NCI-H2107 treated with DMSO at 0.1 percent for 48 hours (cell line): Measurements from ENCODE around the gene C1orf185.
"Not testable (repeated sequence)": the region's sequence is repeated elsewhere in the genome, so short reads cannot be mapped to it uniquely, and the experiment has no call there.

ENCODE experiments used
- DNase-seq: peaks from one replicate; lab custom pipeline; 2025; ENCODE audit not compliant: unreplicated experiment; lab: John Stamatoyannopoulos, UW

The C1orf185 gene

DNA sequence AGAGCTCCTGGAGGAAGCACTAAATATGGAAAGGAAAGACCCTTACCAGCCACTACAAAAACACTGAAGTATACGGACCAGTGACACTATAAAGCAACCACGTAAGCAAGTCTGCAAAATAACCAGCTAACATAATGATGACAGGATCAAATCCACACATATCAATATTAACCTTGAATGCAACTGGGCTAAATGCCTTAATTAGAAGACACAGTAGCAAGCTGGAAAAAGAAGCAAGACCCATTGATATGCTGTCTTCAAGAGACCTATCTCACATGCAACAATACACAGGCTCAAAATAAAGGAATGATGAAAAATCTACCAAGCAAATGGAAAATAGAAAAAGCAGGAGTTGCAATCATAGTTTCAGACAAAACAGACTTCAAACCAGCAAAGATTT lies 31.0 kb downstream of the C1orf185 start:
- DNase-seq: no peak

DNA sequence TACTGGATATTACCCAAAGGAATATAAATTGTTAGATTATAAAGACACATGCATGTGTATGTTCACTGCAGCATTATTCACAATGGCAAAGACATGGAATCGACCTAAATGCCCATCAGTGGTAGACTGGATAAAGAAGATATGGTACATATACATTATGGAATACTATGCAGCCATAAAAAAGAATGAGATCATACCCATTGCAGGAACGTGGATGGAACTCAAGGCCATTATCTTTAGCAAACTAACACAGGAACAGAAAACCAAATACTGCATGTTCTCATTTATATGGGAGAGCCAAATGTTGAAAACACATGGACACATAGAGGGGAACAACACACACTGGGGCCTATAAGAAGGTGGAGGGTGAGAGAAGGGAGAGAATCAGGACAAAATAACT lies 35.7 kb downstream of the C1orf185 start:
- DNase-seq: not testable (repeated sequence)

DNA sequence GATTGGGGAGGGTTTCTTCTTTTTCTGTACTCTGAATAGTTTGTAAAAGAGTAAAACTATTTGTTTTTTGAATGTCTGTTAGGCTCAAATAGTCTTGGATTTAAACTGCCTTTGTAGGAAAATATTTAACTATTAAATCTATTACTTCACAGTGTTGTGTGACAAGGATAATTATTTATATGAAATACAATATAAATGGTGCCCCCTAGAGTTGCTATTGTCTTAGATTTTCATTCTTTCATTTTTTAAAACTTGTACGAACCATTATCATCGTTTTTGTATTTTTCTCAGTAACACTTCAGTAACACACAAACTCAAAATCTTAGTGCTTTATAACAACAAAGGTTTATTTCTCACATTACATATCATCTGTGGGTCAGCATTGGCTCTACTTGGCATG lies 37.4 kb downstream of the C1orf185 start:
- DNase-seq: no peak

DNA sequence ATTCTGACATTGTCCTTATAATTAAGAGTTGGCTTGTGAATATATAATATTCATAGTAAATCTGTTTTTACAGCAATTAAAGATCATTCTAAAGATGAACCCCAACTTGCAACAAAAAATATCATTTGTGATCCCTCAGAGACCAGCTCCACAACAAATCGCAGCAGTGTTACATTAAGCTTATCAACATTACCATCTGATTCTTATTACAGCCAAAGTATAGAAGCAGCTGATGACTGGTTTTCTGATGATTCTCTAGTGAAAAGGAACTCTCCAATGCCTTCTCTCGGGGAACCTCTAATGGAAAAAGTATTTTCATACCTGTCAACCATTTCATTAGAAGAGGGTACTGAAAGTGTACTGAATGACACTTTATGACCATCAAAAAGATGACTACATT lies 45.4 kb downstream of the C1orf185 start:
- peak; percentile 77 for DNase-seq

DNA sequence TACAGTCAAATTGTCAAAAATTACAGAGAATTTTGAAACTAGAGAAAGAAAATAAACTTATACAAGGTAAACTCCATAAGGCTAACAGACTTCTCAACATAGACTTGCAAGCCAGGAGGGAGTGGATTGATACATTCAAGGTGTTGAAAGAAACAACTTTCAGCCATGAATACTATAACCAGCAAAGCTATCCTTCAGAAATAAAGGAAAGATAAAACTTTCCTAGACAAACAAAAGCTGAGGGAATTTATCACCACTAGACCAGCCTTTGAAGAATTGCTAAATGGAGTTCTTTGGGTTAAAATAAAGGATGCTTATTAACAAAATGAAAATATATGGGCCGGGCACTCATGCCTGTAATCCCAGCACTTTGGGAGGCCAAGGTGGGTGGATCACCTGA lies 52.7 kb downstream of the C1orf185 start:
- no peak for DNase-seq

DNA sequence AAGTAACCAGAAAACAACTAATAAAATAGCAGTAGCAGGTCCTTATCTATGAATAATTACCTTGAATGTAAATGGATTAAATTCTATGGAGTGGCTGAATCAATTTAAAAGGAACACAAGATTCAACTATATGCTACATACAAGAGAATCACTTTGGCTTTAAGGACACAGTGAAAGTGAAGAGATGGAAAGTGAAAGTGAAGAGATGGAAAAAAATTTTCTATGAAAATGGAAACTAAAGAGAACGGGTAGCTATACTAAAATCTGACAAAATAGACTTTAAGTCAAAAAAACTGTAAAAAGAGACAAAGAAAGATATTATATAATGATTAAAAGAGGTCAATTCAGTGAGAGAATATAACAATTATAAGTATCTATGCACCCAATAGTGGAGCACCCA lies 54.7 kb downstream of the C1orf185 start:
- no peak for DNase-seq

DNA sequence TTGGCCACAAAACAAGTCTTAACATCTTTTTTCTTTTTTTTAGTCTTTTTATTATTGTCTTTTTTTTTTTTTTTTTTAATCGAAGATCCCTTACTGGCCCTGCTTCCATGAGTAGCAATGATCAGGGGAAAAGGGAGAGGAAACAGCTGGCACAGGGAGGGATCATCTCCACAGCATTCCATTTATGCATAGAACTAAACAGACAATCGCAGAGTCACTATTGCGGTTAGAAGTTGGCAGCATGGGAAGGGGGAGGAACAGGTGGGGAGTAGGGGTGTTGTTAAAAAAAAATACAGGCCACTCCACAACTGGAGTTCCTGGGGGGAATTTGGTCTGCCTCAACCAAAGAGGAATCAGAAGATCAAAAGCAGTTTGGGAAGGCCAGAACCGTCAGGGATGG lies 55.4 kb downstream of the C1orf185 start:
- no peak for DNase-seq

DNA sequence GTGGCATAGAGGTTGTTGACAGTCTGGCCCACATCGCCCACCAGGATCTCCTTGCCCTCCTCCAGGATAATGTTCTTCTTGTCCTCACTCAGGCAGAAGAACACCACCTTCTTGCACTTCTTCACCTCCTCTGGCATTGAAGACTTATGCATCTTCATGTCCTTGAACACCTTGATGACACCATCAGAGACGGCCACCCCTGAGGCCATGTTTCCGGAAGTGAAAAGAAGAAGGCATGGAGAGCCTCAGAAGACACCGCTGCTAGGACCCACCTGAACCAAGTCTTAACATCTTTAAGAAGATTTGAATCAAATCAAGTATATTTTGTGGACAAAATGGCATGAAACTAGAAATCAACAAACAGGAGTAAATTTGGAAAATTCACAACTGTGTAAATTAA lies 56.2 kb downstream of the C1orf185 start:
- DNase-seq: no peak

DNA sequence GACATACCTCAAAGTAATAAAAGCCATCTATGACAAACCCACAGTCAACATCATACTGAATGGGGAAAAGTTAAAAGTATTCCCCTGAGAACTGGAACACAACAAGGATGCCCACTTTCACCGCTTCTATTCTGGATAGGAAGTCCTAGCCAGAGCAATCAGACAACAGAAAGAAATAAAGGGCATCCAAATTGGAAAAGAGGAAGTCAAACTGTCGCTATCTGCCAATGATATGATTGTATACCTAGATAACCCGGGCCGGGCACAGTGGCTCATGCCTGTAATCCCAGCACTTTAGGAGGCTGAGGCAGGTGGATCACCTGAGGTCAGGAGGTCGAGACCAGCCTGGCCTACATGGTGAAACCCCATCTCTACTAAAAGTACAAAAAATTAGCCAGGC lies 60.5 kb downstream of the C1orf185 start:
- DNase-seq: not testable (repeated sequence)

DNA sequence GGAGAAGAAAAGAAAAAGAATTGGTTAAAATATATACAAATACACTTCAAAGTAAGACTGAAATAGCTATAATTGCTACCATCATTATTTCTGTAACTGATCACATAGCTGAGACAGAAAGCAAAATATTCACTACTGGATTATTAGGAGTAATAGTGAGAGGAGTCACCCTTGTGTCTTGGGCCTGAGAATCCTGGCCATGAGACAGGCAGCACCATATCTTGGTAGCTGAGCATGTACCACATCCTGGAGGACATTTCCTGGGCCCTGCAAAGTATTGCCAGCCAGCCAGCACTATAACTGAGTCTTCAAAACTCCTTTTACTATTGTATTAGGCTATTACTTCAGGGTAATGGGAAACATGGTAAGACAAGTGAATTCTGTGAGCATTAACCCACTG lies 63.5 kb downstream of the C1orf185 start:
- DNase-seq: no peak

DNA sequence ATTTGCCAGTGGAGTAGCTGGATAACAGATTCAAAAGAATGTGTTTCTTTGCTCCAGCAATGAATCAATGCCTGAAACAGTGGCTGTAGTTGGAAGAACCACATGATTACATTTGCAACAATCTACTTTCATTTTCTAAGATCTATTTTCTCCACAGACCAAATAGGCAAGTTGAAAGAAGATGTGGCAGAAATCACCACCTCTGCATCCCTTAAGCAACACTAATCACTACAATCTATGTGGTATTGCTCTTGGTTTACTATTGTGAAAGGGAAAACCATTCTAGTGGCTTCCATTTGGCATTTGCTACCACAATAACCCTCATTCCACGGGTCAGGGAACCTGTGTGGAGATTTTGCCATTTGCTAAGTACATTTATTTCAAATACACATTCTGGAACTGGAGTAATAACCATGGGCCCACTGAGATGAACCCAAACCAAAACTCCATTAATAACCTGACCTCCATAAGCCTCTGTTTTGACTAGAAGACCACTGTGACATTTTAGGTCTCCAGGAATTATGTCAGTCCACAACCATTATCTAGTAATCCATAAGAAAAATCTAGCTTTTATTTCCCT lies 66.3 kb downstream of the C1orf185 start:
- DNase-seq: no peak

DNA sequence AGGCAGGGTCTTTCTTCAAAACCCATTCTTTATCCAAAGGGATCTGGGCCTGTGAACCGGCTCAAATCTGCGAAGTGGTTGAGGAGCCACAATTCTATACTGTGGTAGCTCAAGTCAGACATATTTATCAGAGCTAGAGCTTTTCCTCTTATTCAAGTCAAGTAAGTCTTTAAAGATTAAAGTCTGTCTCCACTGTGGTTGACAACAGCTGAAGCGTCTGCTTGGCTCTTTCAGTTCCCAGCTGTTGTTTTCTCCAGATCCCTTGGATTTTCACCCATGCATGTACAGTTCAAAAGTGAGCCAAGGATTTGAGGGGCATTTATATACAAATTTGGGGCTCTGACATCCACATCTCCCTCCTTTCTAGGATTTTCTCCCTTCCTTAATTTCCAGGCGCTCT lies 66.9 kb downstream of the C1orf185 start:
- DNase-seq: no peak

DNA sequence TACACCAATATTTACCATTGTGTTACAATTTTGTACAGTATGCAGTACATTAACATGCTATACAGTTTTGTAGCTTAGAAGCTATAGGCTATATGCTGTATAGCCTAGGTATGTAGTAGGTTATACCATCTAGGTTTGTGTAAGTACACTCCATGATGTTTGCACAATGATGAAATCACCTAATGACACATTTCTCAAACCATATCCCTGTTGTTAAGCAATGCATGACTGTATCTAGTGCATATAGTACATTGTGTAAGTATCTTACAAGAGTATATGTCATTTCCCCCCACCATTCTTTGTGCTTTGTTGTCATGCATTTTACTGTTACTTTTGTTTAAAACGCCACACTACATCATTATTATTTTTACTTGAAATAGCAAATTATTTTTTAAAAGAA lies 68.3 kb downstream of the C1orf185 start:
- no peak for DNase-seq

DNA sequence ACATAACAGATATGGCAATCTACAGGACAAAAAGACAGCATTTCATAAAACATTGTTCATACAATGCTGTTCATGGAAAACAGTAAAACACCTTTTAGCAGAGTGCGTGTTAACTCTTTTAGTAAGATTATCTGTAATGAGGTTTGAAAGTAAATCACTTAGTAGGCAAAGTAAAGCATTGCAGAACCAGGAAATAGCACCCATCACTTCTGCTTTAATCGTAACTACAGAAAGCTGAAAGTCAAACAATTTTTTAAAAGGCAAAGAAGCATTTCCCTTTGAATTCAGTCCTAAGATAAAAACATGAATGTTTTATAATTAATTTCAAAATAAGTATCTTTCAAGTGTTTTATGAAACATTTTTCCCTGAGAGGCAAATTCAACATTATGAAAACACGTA lies 70.8 kb downstream of the C1orf185 start:
- no peak for DNase-seq

DNA sequence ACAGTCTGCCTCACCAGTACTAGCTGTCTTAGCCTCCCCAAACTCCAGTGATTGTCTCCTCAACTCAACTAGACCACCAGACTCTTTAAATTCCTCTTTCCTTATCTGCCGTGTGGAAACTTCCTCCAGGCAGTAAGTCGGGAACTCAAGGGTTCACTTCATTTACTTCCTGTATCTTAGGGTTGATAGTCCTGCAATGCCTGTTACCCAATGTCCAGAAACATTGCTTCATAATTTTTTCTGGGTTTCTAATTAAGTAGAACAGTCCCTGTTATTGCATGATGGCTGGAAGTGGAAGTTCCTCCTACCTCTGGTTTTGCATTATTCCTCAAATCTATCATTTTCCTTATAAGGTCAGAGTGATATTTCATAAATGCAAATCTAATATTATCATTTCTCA lies 73.2 kb downstream of the C1orf185 start:
- DNase-seq: no peak

DNA sequence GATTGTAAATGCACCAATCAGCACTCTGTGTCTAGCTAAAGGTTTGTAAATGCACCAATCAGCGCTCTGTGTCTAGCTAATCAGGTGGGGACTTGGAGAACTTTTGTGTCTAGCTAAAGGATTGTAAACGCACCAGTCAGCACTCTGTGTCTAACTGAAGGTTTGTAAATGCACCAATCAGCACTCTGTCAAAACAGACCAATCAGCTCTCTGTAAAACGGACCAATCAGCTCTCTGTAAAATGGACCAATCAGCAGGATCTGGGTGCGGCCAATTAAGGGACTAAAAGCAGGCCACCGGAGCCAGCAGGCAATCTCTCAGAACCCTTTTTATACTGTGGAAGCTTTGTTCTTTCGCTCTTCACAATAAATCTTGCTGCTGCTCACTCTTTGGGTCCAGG lies 76.0 kb downstream of the C1orf185 start:
- DNase-seq: not testable (repeated sequence)

DNA sequence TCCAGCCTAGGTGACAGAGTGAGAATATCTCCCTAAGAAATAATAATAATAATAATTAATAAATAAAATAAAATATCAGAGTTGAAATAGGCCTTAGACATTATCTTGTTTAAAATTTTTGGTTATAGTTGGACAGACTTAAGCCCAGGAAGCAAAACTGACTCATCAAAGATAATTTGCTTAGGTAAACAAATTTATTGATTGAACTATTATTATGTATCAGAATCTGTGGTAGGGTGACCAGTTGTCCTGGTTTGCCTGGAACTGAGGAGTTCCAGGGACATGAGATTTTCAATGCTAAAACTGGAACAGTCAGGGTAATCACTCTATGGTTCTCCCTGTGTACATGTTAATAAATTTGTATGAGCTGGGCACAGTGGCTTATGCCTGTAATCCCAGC lies 86.2 kb downstream of the C1orf185 start:
- no peak for DNase-seq

DNA sequence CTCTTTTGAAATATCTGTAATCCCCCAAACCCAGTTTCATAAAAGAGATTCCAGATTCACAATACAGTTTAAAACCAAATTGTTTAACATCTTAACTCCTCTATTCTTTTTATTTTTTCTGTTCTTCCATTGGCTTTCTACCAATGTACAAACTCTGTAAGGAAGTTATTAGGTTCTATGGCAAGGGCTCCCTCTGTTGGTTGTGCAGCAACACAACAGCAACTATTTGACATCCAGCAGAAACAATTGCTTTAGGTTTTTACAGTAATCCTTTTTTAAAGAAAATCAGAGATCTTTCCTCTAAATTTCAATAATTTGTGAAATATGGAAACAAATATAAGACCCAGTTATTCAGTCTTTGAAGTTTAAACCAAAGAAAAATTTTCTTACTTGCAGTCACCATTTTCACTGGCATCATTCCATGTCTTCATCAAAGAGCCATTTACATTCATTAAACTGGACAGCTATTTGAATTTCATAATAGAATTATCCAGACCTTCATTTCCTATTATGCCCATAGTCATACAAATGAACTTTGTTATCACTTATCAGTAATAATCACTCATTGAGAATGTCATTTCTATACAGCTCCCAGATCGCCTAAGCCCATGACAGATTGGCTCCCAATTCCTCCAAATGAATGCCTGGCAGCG lies 87.5 kb downstream of the C1orf185 start:
- DNase-seq: peak; percentile 94

DNA sequence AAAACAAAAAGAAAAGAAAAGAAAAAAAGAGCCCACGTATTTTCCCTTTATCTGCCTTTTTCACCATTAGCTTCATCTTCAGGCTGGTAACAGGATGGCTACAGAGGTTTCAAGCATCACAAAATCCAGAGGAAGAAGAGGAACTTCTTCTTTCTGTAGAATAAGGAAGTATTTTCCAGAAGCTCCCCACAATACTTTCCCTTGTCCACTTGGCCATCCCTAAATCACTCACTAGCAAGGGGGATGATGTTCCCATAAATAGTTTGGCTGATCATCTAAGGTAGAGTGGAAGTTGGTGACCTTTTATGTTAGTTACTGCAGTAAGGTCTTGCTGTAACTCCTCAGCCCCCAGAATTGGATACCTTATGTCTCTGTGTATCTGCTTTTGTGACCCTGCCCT lies 88.9 kb downstream of the C1orf185 start:
- no peak for DNase-seq

DNA sequence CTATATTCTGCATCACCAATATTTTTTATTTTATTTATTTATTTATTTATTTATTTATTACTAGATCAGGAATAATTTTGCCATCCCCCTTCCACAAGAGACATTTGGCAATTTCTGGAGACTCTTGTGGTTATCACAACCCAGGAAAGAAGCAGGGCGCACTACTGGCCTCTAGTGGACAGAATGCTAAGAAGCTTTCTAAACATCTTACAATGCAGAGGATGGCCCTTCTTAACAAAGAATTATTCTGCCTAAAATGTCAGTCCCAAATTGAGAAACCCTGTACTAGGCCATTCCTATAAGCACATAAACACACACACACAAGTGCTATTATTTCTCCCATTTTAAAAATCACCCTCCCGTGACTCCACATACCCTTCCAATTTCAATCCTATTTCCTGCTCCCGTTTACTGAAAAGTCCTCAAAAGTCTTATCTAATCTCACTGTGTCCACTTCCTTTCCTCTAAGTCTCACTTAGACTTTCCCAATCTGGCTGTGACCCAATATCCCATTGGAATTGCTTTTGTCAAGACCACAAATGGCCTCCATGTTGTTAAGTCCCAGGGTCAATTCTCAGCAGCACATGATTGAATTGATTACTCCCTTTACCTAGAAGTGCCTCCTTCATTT lies 90.3 kb downstream of the C1orf185 start:
- DNase-seq: peak; percentile 58

DNA sequence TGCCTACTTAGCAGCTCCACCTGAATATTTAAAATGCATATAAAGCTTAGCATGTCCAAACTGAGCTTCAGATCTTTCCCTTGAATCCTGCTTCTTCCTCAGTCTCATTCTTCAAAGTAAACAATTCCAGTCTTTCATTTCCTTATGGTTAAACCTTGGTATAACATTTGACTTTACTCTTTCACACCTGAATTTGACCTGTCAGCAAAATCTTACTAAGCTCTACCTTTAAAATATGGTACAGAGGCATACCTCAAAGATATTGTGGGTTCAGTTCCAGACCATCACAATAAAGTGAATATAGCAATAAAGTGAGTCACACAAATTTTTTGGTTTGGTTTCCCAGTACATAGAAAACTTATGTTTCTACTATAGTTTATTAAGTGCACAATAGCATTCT lies 91.5 kb downstream of the C1orf185 start:
- no peak for DNase-seq
